HG02588 (cell line): ENCODE results near the gene CAPN6.

Source experiments
- ATAC-seq: cut with Tn5 transposase; IDR thresholded peaks from one replicate; pipeline ENCODE4 v1.9.1; 2021; ENCODE audit warnings: mild to moderate bottlenecking, moderate library complexity; ENCODE audit not compliant: unreplicated experiment

Gene CAPN6

DNA sequence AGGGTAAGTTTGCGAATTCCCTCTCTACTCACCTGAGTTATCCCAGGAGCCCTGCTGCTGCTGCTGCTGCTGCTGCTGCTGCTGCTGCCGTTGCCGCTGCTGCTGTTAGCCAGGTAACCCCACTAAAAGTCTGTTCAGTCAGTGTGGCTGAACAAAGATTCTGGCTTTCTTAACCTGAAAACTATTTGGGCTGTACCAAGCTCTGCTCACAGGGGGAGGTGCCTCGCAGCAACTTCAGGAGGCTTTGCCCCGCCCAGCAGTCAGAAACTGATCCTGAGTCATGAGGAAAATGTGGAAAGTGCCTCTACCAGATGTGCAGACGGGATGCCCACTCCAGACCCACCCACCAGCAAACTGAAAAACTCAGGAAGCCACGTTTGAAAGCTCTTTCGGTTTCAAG lies at the start of gene CAPN6:
CAPN6 (minus strand) TSS at position 145 of the 400 bp plus-strand sequence. CDS start 6,547 bp downstream, outside the sequence.
- no peak for ATAC-seq

DNA sequence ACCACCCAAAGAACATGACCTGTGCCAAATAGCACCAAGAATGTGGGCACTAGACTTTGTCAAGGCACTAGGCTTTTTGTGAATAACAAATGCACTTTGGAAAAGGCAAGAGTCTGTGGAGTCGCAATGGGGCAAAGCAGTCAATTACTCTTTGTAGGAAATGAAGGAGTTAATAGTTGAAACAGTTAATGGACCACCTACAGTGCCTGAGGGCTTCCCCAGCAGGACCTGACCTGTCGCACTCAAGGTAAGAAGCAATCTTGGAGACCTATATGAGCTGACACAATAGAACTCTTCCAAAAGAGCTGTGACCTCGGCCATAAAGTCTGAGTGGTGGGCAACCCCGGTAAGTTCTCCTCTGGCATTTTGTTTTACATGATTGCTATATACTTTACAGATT lies 49.2 kb upstream of the CAPN6 start:
- ATAC-seq, result no peak

DNA sequence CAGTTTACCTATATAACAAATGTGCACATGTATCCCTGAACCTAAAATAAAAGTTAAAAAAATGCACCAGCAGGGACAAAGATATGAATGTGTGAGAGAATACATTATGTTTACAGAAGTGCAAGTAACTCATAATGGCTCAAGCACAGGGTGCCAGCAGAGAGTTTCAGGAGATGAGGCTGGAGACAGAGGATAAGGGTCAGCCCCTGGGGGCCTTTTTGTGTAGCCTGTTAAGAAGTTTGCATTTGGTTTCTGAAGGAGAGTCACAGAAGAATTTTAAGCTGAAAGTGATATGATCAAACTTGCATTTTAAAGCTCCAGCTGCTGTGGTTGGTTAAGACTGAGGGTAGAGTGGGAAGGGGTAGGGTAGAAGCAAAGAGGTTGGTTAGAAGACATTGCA lies 48.6 kb upstream of the CAPN6 start:
- no peak for ATAC-seq

DNA sequence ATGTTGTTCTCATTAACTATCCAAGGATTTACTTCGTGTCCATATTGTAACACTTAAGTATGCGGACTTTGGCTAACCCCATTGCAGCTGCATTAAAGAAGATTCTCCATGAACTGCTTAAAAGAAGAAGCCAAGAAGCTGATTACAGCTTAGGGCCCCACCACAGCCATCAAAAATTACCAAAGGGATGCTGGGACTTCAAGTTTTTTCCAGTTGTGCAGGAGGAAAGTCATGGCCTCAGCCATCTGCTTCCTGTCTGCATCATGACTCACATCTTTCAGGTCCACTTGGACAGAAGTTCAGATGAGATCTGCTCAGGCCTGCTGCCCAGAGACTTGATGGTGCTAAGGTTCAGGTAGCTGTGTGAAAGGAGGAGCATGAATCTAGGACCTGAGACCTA lies 38.8 kb upstream of the CAPN6 start:
- no peak for ATAC-seq

GRCh38 chrX:111308039-111308438 lies 37.8 kb upstream of the CAPN6 start:
- ATAC-seq, result no peak

- no peak for ATAC-seq
Observed at GRCh38 chrX:111302284-111302683, 32.0 kb upstream of the CAPN6 start.

DNA sequence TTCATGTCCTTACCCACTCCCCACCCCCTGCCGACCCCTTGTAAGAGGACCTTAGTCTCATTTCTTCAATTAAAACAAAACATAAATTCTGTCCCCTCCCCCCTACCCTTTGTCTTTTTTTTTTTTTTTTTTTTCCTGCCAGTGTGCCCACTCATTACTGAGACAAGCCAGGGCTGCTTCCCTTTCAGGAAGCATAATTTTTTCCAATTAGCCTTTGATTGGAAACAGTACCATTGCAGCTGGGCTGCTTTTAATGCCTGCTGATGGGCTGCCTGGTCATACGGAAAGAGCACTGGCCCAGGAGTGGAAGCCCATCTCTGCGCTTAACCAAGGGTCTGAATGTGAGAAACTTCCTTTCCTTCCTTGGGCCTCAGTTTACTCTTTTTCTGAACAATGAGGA lies 18.6 kb upstream of the CAPN6 start:
- no peak for ATAC-seq

DNA sequence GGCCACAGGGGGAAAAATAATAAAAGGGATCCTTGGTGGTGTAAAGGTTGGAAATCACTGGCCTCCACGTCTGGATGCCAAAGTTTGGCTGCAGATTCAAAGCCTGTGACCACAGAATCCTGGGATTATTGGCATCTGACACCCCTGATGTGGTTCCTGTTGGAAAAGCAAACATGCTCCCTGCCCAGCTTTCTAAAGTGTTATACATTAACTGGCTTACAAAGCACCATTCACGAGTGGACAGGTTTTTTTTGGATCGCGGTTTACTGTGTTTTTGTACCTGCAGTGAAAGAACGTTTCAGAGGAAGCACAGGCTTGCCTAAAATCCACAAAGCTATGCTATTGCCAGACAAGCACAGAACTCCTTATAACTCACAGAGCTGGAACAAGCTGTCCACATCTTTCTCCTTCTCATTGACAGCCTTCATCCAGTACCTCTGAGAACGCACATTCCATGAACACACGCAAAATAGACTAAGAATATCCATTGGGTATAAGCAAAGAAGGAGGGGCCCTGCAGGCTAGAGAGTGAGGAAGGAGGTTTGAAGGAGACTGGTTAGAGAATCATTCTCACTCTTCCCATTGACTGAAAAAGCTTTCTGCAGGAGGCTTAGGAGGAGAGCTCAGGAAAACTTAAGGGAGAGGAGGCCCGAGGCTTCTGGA lies 14.5 kb upstream of the CAPN6 start:
- no peak for ATAC-seq

- no peak for ATAC-seq
Observed at GRCh38 chrX:111283446-111283845, 13.2 kb upstream of the CAPN6 start.

DNA sequence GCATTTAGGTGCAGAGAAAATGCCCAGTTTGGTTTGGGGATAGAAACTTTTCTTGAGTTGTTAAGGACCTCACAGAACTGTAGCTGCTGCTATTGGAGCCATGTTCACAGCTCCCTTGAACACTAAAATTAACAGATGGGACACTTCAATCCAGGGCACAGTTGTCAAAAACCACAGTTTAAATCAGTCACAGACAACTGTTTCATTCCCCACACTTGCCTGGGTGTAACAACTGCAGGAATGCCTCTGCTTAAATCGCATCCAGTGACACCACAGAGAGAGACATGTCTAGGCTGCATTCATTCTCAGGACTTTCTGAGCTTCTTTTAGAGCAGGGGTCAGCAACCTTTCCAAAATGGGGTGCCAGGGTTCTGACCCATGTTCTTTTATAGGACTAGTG lies 12.7 kb upstream of the CAPN6 start:
- no peak for ATAC-seq

DNA sequence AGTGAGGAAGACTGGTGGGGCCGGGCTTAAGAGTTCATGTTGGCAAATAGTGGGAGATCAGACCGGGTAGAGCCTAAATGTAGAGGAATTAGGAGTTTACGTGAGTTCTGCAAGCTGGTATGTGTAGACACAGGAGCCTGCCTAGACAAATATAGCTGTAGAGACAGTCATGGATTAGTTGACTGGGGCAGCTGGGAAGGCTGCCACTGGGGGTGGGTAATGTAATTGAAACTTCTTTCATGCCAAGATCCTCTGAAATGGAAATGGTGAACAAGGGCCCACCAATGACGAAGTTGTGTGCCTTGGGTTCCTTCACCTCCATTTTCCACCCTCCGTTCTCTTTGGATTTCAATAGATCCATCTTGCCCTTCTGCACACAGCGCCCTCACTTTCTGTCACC lies 11.9 kb upstream of the CAPN6 start:
- no peak for ATAC-seq

DNA sequence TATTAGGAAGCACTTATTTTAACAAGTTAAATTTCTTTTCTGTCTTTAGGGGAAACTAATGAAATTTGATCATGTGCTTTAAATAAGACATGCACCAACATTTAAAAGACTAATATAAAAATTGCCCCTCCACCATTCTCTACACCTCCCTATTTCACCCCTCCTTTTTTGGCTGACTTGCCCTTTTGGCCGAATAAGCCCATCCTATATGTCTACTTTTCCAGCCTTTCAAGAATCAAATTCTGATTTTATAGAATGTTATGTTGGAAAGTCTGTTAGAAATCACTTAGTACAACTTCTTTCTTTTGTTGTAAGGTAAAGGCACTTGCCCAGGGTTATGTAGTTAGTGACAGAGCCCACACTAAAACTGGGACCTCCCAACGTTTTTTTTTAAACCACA lies 1.8 kb downstream of the CAPN6 start:
- ATAC-seq, result no peak

GRCh38 chrX:111265486-111265885 lies 4.8 kb downstream of the CAPN6 start:
- ATAC-seq, result no peak

DNA sequence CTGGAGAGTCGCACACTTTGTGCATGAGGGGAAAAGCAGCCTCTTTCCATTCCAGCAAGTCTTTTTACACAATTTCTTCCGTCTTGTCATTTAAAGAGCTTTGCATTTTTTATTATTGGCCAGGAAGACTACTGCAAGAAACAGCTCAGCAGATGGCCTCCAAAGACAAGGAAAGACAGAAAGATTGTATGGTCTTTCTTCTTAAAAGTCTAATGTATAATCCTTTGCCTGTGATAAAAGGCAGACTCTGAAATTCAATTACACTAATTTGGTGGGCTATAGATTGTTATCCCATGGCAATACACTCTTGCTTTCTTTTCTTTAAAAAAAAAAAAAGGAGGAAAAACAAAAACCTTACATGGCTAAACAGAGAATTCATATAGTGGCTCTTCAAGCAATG lies 5.9 kb downstream of the CAPN6 start:
- no peak for ATAC-seq

- ATAC-seq, result no peak
Observed at GRCh38 chrX:111262086-111262485, 8.2 kb downstream of the CAPN6 start.

GRCh38 chrX:111260451-111260850 lies 9.8 kb downstream of the CAPN6 start:
- ATAC-seq, result no peak

- ATAC-seq, result no peak
Observed at GRCh38 chrX:111259559-111259958, 10.7 kb downstream of the CAPN6 start.

- no peak for ATAC-seq
Observed at GRCh38 chrX:111257733-111258132, 12.6 kb downstream of the CAPN6 start.

GRCh38 chrX:111254896-111255693 lies 15.2 kb downstream of the CAPN6 start:
- no peak for ATAC-seq

- no peak for ATAC-seq
Observed at GRCh38 chrX:111244235-111244750, 26.0 kb downstream of the CAPN6 start.

DNA sequence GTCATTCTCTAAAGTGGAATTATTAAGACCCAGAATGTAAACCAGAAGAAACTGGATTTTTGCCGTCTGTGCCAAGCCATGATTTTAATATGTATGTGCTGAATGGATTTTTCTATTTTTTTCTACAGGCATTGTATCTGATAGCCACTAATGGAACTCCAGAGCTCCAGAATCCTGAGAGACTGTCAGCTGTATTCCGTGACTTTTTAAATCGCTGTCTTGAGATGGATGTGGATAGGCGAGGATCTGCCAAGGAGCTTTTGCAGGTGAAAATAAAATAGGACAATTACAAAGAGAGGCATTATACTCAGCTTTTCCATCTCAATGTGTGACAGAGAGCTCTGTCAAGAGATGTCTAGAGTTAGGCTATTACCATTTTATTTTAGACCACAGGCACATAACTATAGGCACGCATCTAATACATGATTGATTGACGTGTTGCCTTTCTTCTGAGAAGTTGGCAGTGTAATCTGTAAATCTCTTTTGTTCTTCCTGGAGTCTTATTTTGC lies 53.9 kb downstream of the CAPN6 start:
- no peak for ATAC-seq

GRCh38 chrX:111207851-111208250 lies 62.4 kb downstream of the CAPN6 start:
- no peak for ATAC-seq
